Activated B cell treated with CpG ODN at 0.5 μM for 24 hours (primary cell): ENCODE measurements around the gene SLC19A1. TPM values are rescaled to one million over a fixed set of nuclear protein-coding genes. Genes with fewer than 3 reads are reported as not detected.

ENCODE experiments used
- ATAC-seq: fragments of 200-7000 bp; cut with Tn5 transposase; one replicate; pipeline ENCODE4 v1.10.0; 2021; ENCODE audit warnings: low read depth, mild to moderate bottlenecking, moderate library complexity
- CTCF ChIA-PET: fragments of 350-600 bp; sonication (Branson Sonifier 250); formaldehyde crosslinking; loops from one replicate; lab custom pipeline; 2021; ENCODE audit warnings: antibody characterized with exemption; lab: Charles Lee
- POLR2A ChIA-PET: fragments of 350-600 bp; sonication (Branson Sonifier 250); formaldehyde crosslinking; loops from one replicate; lab custom pipeline; 2021; ENCODE audit warnings: antibody characterized with exemption; lab: Charles Lee
- DNase-seq: peaks from one replicate; pipeline ENCODE4 v3.0.0; 2022
- H3K27ac Mint-ChIP-seq: one replicate; pipeline ENCODE4 v1.8.0; 2020; ENCODE audit warnings: mixed read lengths
- H3K27me3 Mint-ChIP-seq: one replicate; pipeline ENCODE4 v1.8.0; 2021; ENCODE audit warnings: mixed read lengths
- H3K36me3 Mint-ChIP-seq: one replicate; pipeline ENCODE4 v1.8.0; 2021; ENCODE audit warnings: low read depth, mixed read lengths
- H3K4me1 Mint-ChIP-seq: one replicate; pipeline ENCODE4 v1.8.0; 2021; ENCODE audit warnings: mixed read lengths
- H3K4me3 Mint-ChIP-seq: one replicate; pipeline ENCODE4 v1.8.0; 2020; ENCODE audit warnings: mild to moderate bottlenecking, mixed read lengths
- H3K9me3 Mint-ChIP-seq: one replicate; pipeline ENCODE4 v1.8.0; 2020; ENCODE audit warnings: mixed read lengths
- CTCF ChIP-seq: fragments of 200-600 bp; IDR thresholded peaks from one replicate; pipeline ENCODE4 v1.8.0; 2022; ENCODE audit warnings: antibody characterized with exemption, mild to moderate bottlenecking
- intact Hi-C: fragments of 100-400 bp; cut with micrococcal nuclease; formaldehyde crosslinking; loops from one replicate; pipeline ENCODE4 v1.15.1; 2024
- total RNA-seq: library from RNA; stranded (reverse); gene quantifications from 2 replicates; pipeline ENCODE4 v1.2.3, GENCODE V29; 2022

The SLC19A1 gene
- total RNA-seq, 1 donor from 2014 or later: 10.7 TPM

GRCh38 chr21:45498646-45499000 lies 43.6 kb downstream of the SLC19A1 start:
- ChIA-PET POLR2A (no interaction called here), CTCF (no interaction called here)
- ATAC-seq (no peak), DNase-seq (no peak)
- no peaks in the 10 kb centered on the region for H3K9me3 Mint-ChIP-seq
- intact Hi-C loops: no loop called here
- H3K4me1 Mint-ChIP-seq: no peaks in the 10 kb centered on the region
- no peak overlapping the region for H3K27ac Mint-ChIP-seq
- H3K4me3 Mint-ChIP-seq: no peak overlapping the region
- TF ChIP-seq CTCF: no peak
- H3K27me3 Mint-ChIP-seq: peaks cover 3% of the 10 kb centered on the region
- no peaks in the 10 kb centered on the region for H3K36me3 Mint-ChIP-seq

GRCh38 chr21:45497846-45498645 lies 44.2 kb downstream of the SLC19A1 start:
- Mint-ChIP-seq H3K9me3 (no peaks in the 10 kb centered on the region), H3K27ac (no peak overlapping the region), H3K4me1 (no peaks in the 10 kb centered on the region), H3K4me3 (no peak overlapping the region), H3K27me3 (peaks cover 3% of the 10 kb centered on the region), H3K36me3 (no peaks in the 10 kb centered on the region)
- CTCF ChIA-PET: no interaction called here
- POLR2A ChIA-PET: no interaction called here
- TF ChIP-seq CTCF: no peak
- intact Hi-C loops: no loop called here
- DNase-seq (no peak), ATAC-seq (no peak)

GRCh38 chr21:45496968-45497845 lies 45.0 kb downstream of the SLC19A1 start:
- CTCF ChIA-PET: no interaction called here
- H3K36me3 Mint-ChIP-seq: no peaks in the 10 kb centered on the region
- no peak overlapping the region for H3K27ac Mint-ChIP-seq
- H3K4me1 Mint-ChIP-seq: no peaks in the 10 kb centered on the region
- intact Hi-C loops: no loop called here
- no peak for TF ChIP-seq CTCF
- DNase-seq (no peak), ATAC-seq (no peak)
- peaks cover 3% of the 10 kb centered on the region for H3K27me3 Mint-ChIP-seq
- H3K9me3 Mint-ChIP-seq: no peaks in the 10 kb centered on the region
- H3K4me3 Mint-ChIP-seq: no peak overlapping the region
- POLR2A ChIA-PET: no interaction called here

- no peak for TF ChIP-seq CTCF
- DNase-seq: no peak
- Mint-ChIP-seq H3K27me3 (peaks cover 3% of the 10 kb centered on the region), H3K36me3 (no peaks in the 10 kb centered on the region), H3K9me3 (no peaks in the 10 kb centered on the region), H3K4me3 (no peak overlapping the region), H3K27ac (no peak overlapping the region), H3K4me1 (no peaks in the 10 kb centered on the region)
- POLR2A ChIA-PET: no interaction called here
- no peak for ATAC-seq
- intact Hi-C loops: no loop called here
- CTCF ChIA-PET: no interaction called here
Observed at GRCh38 chr21:45496151-45496967, 45.9 kb downstream of the SLC19A1 start.
